GM19397 (cell line): ENCODE measurements around the gene ZDHHC14.
"Not testable (repeated sequence)": the region's sequence is repeated elsewhere in the genome, so short reads cannot be mapped to it uniquely, and the experiment has no call there.

Source experiments
- ATAC-seq: cut with Tn5 transposase; IDR thresholded peaks from one replicate; pipeline ENCODE4 v1.9.1; 2021; ENCODE audit warnings: mild to moderate bottlenecking, moderate library complexity; ENCODE audit not compliant: unreplicated experiment

Gene ZDHHC14

GRCh38 chr6:157676241-157676640 lies 295.3 kb downstream of the ZDHHC14 start:
- no peak for ATAC-seq

- no peak for ATAC-seq
Observed at GRCh38 chr6:157677235-157677634, 296.2 kb downstream of the ZDHHC14 start.

- ATAC-seq, result no peak
Observed at GRCh38 chr6:157679605-157680580, 298.9 kb downstream of the ZDHHC14 start.

- ATAC-seq, result no peak
Observed at GRCh38 chr6:157681041-157681650, 300.2 kb downstream of the ZDHHC14 start.

GRCh38 chr6:157682856-157683481 lies 302.0 kb downstream of the ZDHHC14 start:
- ATAC-seq, result no peak

- ATAC-seq, result no peak
Observed at GRCh38 chr6:157683707-157684106, 302.7 kb downstream of the ZDHHC14 start.

GRCh38 chr6:157684620-157685299 lies 303.8 kb downstream of the ZDHHC14 start:
- no peak for ATAC-seq

GRCh38 chr6:157685596-157686280 lies 304.7 kb downstream of the ZDHHC14 start:
- no peak for ATAC-seq

GRCh38 chr6:157688275-157688959 lies 307.4 kb downstream of the ZDHHC14 start:
- no peak for ATAC-seq

- no peak for ATAC-seq
Observed at GRCh38 chr6:157688960-157689599, 308.1 kb downstream of the ZDHHC14 start.

GRCh38 chr6:157689875-157690274 lies 308.9 kb downstream of the ZDHHC14 start:
- no peak for ATAC-seq

- no peak for ATAC-seq
Observed at GRCh38 chr6:157690441-157691210, 309.6 kb downstream of the ZDHHC14 start.

- ATAC-seq, result not testable (repeated sequence)
Observed at GRCh38 chr6:157691621-157692020, 310.6 kb downstream of the ZDHHC14 start.

GRCh38 chr6:157693867-157694266 lies 312.9 kb downstream of the ZDHHC14 start:
- ATAC-seq, result no peak

- no peak for ATAC-seq
Observed at GRCh38 chr6:157695301-157696040, 314.5 kb downstream of the ZDHHC14 start.

- no peak for ATAC-seq
Observed at GRCh38 chr6:157699777-157700636, 319.0 kb downstream of the ZDHHC14 start.

GRCh38 chr6:157706351-157706750 lies 325.4 kb downstream of the ZDHHC14 start:
- ATAC-seq, result not testable (repeated sequence)
